Prostate gland (tissue), 2 donors: ENCODE measurements around the gene SRMS. TPM values are rescaled to one million over a fixed set of nuclear protein-coding genes. Genes with fewer than 3 reads are reported as not detected.
"Not testable (repeated sequence)": the region's sequence is repeated elsewhere in the genome, so short reads cannot be mapped to it uniquely, and the experiment has no call there.

ENCODE experiments used
- DNase-seq: peaks from one replicate; pipeline ENCODE4 v3.0.0-alpha.2; 2019; ENCODE audit warnings: low spot score
- H3K27ac ChIP-seq, 2 donors: fragments of 200-600 bp; sonication (generic); 2 replicates each; pipeline ENCODE4 v1.5.1; 2017 to 2019
- H3K27me3 ChIP-seq: fragments of 200-600 bp; sonication (generic); replicated peaks from 2 replicates; pipeline ENCODE4 v1.5.1; 2019; ENCODE audit not compliant: insufficient read depth
- H3K36me3 ChIP-seq, 2 donors: fragments of 200-600 bp; sonication (generic); 1 replicate in 1 of 2; 2 replicates in 1 of 2; pipeline versions ENCODE4 v1.5.1 to v1.8.1; 2017 to 2019
- H3K4me1 ChIP-seq: fragments of 200-600 bp; sonication (generic); replicated peaks from 2 replicates; pipeline ENCODE4 v1.5.1; 2019
- H3K4me3 ChIP-seq, 2 donors: fragments of 200-600 bp; sonication (generic); 2 replicates each; pipeline ENCODE4 v1.5.1; 2017 to 2019
- H3K9me3 ChIP-seq: fragments of 200-600 bp; sonication (generic); 2 replicates; pipeline ENCODE4 v1.5.1; 2017
- POLR2A ChIP-seq: fragments of 450-650 bp; IDR thresholded peaks from one replicate; pipeline ENCODE4 v1.6.1; 2016; ENCODE audit warnings: antibody characterized with exemption, mild to moderate bottlenecking
- POLR2AphosphoS5 ChIP-seq: sonication (generic); formaldehyde crosslinking; IDR thresholded peaks from one replicate; pipeline ENCODE4 v1.6.1; 2017; ENCODE audit warnings: antibody characterized with exemption
- WGBS: methylation state at CpG from one replicate; pipeline ENCODE4 v1.1.5; 2018; 5-methylcytosine and 5-hydroxymethylcytosine counted together
- intact Hi-C: fragments of 100-400 bp; cut with DNase I; formaldehyde crosslinking; loops from one replicate; pipeline ENCODE4 v1.14.2; 2022
- total RNA-seq, 2 donors: library from RNA; depleted of rRNA; stranded (reverse); fragments of >200 nt; gene quantifications; one replicate each; pipeline ENCODE4 v1.1.0, GENCODE V29; 2016
- TF ChIP-seq, protein P1 (sequence below), 4 experiments: fragments of 200-600 bp in 2 of 4; fragments of 450-650 bp in 2 of 4; sonication (generic) in 2 of 4; IDR thresholded peaks; 1 replicate in 3 of 4; 2 replicates in 1 of 4; pipeline ENCODE4 v1.5.1; 2016 to 2019; ENCODE audit warnings: antibody characterized with exemption in 4 of 4, mild to moderate bottlenecking in 2 of 4, moderate library complexity in 2 of 4

SRMS gene
- total RNA-seq, 2 donors from 2014 or later = 0.34 to 1.6 TPM

DNA sequence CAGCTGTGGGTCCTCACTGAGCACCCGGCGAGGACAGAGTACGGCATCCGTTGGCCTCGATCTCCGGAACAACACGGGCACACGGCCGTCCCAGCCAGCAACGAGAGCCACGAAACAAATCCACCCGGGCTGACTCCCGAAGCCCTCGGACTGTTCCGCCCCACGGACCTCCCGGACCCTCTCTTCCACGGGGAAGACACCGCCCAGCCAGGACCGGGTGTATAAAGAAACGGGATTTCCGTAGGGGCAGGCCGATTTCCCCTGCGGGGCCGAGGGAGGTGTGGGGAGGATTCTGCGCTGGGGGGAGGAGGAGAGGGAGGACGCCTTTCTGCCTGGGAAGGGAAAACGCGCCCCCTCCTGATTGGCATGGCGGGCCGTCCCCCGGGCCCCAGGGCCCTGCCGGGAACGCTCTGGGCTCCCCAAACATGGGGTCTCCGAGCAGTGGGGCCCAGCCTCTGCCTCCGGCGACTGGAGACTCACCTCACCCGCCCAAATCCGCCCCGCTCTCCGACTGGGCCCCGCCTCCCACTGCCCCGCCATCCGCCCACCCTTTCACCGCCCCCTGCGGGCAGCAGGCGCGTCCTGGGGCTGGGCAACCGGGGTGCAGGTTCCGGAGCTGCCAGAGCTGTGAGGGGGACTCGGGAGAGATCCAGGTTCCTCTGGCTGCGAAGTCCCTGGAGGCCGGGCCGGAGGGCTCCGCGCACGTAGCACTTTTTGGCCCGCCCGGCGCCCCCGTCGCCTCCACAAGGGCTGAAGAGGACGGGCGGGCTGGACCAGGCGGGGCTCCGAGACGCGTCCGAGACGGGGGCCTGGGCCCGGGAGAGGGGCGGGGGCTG is 27.7 kb downstream of the SRMS start:
- Histone ChIP-seq H3K4me1 (peaks cover 10% of the 10 kb centered on the region), H3K27ac (peak overlapping the region; percentile 95 to 100), H3K27me3 (no peaks in the 10 kb centered on the region), H3K9me3 (no peaks in the 10 kb centered on the region), H3K36me3 (no peaks in the 10 kb centered on the region), H3K4me3 (peak overlapping the region; percentile 98)
- TF ChIP-seq POLR2AphosphoS5 = peak; percentile 3
- TF ChIP-seq, protein P1, sequence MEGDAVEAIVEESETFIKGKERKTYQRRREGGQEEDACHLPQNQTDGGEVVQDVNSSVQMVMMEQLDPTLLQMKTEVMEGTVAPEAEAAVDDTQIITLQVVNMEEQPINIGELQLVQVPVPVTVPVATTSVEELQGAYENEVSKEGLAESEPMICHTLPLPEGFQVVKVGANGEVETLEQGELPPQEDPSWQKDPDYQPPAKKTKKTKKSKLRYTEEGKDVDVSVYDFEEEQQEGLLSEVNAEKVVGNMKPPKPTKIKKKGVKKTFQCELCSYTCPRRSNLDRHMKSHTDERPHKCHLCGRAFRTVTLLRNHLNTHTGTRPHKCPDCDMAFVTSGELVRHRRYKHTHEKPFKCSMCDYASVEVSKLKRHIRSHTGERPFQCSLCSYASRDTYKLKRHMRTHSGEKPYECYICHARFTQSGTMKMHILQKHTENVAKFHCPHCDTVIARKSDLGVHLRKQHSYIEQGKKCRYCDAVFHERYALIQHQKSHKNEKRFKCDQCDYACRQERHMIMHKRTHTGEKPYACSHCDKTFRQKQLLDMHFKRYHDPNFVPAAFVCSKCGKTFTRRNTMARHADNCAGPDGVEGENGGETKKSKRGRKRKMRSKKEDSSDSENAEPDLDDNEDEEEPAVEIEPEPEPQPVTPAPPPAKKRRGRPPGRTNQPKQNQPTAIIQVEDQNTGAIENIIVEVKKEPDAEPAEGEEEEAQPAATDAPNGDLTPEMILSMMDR (IDR thresholded peaks at IDR 0.05) = peak; percentile 18 to 43 (median 32)
- no peak for TF ChIP-seq POLR2A
- intact Hi-C loops = no loop called here
- under 1% methylated on average over 39 of the region's 72 CpGs for WGBS
- peak; percentile 52 for DNase-seq

DNA sequence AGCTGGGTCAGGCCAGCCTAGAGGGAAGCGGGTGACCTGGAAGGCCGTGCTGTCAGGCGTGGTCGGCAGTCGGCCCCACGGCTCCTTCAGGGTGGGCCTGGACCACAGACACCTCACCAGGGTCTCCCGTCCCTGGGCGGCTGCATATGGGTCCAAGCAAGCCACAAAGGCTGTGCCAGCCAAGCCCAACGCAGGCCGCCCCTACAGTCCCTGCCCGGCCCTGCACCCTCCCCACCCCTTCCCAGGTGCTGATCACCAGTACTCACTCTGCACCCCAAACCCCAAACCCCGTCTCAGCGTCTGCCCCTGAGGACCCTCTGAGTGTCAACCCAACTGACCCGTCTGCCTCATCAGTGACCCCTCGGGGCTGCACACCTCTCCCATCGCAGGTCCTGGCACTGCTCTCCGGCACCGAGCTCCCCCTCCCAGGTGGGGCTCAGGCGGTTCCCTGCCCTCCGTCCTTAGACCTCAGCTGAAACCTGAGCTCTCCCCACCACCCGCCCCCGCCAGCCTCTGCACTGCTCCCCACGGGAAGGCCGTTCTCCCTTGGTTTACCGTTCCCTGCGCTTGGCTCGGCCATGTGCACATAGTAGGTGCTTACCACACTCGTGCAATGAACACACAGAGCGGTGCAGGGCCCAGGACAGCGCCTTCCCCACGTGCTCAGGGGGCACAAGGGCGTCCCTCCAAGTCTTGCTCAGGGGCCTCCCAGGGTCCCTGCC is 28.4 kb downstream of the SRMS start:
- Histone ChIP-seq H3K4me3 (peak overlapping the region; percentile 98), H3K4me1 (peaks cover 10% of the 10 kb centered on the region), H3K27me3 (no peaks in the 10 kb centered on the region), H3K36me3 (no peaks in the 10 kb centered on the region), H3K9me3 (no peaks in the 10 kb centered on the region), H3K27ac (peak overlapping the region; percentile 95 to 100)
- intact Hi-C loops = no loop called here
- DNase-seq = no peak
- TF ChIP-seq POLR2A = no peak
- no peak for TF ChIP-seq POLR2AphosphoS5
- TF ChIP-seq, protein P1 (IDR thresholded peaks at IDR 0.05) = no peak
- WGBS = 63% methylated on average over 32 of the region's 32 CpGs

DNA sequence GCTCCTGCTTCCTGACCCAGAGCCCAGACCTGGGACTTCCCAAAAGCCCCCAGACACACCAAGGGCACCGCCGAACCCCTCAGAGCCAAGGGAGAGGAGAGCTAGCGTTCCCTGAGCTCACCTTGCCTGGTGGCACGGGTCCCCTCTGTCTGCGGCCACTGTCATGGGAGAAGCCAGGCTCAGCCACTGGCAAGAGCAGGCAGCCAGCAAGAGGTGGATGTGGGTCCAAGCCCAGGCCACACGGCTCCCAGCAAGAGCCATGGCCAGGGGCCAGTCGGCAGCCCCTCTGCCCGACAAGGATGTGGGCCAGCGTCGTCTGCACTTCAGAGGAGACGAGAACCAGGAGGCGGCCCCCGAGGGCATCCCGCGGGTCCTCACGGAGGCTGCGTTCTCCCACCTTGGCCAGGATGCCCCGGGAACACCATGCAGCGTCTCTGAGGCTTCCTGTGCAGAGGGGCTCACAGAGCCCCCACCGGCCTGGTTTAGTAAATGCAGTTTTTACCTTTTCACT is 29.1 kb downstream of the SRMS start:
- no peak for DNase-seq
- intact Hi-C loops = no loop called here
- H3K4me3 ChIP-seq = no peak overlapping the region
- no peak for TF ChIP-seq POLR2A
- TF ChIP-seq POLR2AphosphoS5 = no peak
- TF ChIP-seq, protein P1 (IDR thresholded peaks at IDR 0.05) = no peak
- H3K27ac ChIP-seq = no peak overlapping the region
- WGBS = 83% methylated on average over 20 of the region's 20 CpGs
- H3K9me3 ChIP-seq = no peaks in the 10 kb centered on the region
- no peaks in the 10 kb centered on the region for H3K36me3 ChIP-seq
- H3K27me3 ChIP-seq = no peaks in the 10 kb centered on the region
- H3K4me1 ChIP-seq = peaks cover 10% of the 10 kb centered on the region

DNA sequence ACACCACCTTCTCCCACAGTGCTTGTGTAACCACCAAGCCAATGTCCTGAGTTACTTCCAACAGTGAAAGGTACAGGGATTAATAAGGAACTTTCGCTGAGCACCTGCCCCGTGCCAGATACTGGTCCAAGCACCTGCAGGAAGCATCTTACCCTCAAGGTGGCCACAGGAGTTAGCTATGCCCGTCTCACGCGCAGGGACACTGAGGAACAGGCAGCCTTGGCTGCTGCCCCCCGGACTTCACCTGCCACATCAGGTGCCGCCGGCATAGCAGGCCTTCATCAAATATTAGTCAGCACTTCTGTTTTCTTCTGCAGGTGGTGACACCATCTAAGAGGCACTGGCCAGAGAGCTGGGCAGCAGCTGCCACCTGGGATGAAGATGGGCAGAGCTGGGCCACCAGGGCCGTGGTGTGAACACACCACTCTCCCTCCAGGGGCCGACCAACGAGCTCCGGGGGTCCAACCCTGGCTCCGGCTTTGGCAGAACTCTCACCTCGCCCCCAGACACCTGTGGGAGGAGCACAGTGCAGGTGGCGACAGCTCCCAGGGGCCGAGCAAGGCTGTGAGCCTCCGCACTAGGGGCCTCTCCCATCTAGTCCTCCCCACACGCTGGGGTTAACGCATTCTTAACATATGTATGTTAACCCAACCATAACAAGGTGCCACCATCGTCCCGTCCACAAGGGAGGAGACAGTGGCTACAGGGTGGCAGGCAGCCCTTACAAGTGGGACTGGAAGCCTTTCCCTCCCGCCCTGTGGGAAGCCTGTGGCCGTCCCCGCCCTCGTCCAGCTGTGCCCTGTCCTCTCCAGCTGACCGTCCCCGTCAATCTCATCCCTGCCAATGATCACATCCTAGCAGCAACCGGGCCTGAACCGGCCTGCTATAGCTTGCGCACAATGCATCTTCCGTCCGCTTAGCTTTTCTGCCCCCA is 29.9 kb downstream of the SRMS start:
- Histone ChIP-seq H3K4me1 (peaks cover 10% of the 10 kb centered on the region), H3K27me3 (no peaks in the 10 kb centered on the region), H3K9me3 (no peaks in the 10 kb centered on the region), H3K36me3 (no peaks in the 10 kb centered on the region), H3K4me3 (no peak overlapping the region), H3K27ac (no peak overlapping the region)
- TF ChIP-seq, protein P1 (IDR thresholded peaks at IDR 0.05) = no peak
- TF ChIP-seq POLR2A (no peak), POLR2AphosphoS5 (no peak)
- intact Hi-C loops = no loop called here
- WGBS = 91% methylated on average over 31 of the region's 32 CpGs
- no peak for DNase-seq

DNA sequence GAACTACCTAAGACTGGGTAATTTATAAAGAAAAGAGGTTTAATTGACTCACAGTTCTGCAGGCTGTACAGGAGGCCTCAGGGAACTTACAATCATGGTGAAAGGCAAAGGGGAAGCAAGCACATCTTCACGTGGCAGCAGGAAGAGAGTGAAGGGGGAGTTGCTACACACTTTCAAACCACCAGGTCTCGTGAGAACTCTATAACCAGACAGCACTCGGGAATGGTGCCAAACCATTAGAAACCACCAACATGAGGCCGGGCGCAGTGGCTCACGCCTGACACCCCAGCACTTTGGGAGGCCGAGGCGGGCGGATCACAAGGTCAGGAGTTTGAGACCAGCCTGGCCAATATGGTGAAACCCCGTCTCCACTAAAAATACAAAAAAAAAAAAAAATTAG is 33.0 kb downstream of the SRMS start:
- H3K4me3 ChIP-seq, intact Hi-C loops, H3K9me3 ChIP-seq, H3K4me1 ChIP-seq, DNase-seq, H3K27ac ChIP-seq, H3K36me3 ChIP-seq, H3K27me3 ChIP-seq: not testable (repeated sequence)
- WGBS = 74% methylated on average over 10 of the region's 10 CpGs
